Ishikawa (cell line): ENCODE measurements around the gene UBXN1.
A peak's percentile ranks its signal among the peaks of the same experiment; 100 is the strongest.

Source experiments
- CEBPB ChIP-seq: IDR thresholded peaks from 2 replicates; pipeline ENCODE4 v1.6.1; 2012
- CREB1 ChIP-seq: IDR thresholded peaks from 2 replicates; pipeline ENCODE4 v1.6.1; 2012; ENCODE audit warnings: low read depth
- EGR1 ChIP-seq: IDR thresholded peaks from 2 replicates; pipeline ENCODE4 v1.6.1; 2012
- EP300 ChIP-seq: IDR thresholded peaks from 2 replicates; pipeline ENCODE4 v1.6.1; 2012; ENCODE audit warnings: borderline replicate concordance
- FOXM1 ChIP-seq: IDR thresholded peaks from 2 replicates; pipeline ENCODE4 v1.6.1; 2012; ENCODE audit warnings: low read depth, borderline replicate concordance
- MAX ChIP-seq: IDR thresholded peaks from 2 replicates; pipeline ENCODE4 v1.6.1; 2012
- NFIC ChIP-seq: IDR thresholded peaks from 2 replicates; pipeline ENCODE4 v1.6.1; 2012
- RAD21 ChIP-seq: IDR thresholded peaks from 2 replicates; pipeline ENCODE4 v1.6.1; 2012; ENCODE audit warnings: low read depth
- REST ChIP-seq: IDR thresholded peaks from 2 replicates; pipeline ENCODE4 v1.6.1; 2012; ENCODE audit warnings: low read depth, mild to moderate bottlenecking
- TAF1 ChIP-seq: IDR thresholded peaks from 2 replicates; pipeline ENCODE4 v1.6.1; 2012; ENCODE audit warnings: low read depth, mild to moderate bottlenecking
- TCF12 ChIP-seq: IDR thresholded peaks from 2 replicates; pipeline ENCODE4 v1.6.1; 2012; ENCODE audit warnings: low read depth
- TEAD4 ChIP-seq: IDR thresholded peaks from 2 replicates; pipeline ENCODE4 v1.6.1; 2012
- YY1 ChIP-seq: IDR thresholded peaks from 2 replicates; pipeline ENCODE4 v1.6.1; 2012; ENCODE audit warnings: low read depth
- ZBTB7A ChIP-seq: IDR thresholded peaks from 2 replicates; pipeline ENCODE4 v1.6.1; 2012; ENCODE audit warnings: low read depth
- TF ChIP-seq, protein P1 (sequence below): IDR thresholded peaks from 2 replicates; pipeline ENCODE4 v1.6.1; 2012

UBXN1 gene

GRCh38 chr11:62665599-62666258, 13.1 kb downstream of the UBXN1 start:
- TF ChIP-seq MAX (peak; percentile 47), TEAD4 (no peak), NFIC (0 out of 2 replicates have a peak, but pooled peaks have one; percentile 1), EP300 (0 out of 2 replicates have a peak, but pooled peaks have one; percentile 32), RAD21 (no peak)

- TF ChIP-seq, protein P1, sequence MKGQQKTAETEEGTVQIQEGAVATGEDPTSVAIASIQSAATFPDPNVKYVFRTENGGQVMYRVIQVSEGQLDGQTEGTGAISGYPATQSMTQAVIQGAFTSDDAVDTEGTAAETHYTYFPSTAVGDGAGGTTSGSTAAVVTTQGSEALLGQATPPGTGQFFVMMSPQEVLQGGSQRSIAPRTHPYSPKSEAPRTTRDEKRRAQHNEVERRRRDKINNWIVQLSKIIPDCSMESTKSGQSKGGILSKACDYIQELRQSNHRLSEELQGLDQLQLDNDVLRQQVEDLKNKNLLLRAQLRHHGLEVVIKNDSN, result no peak
- TF ChIP-seq CREB1 (peak; percentile 51), ZBTB7A (peak; percentile 96), NFIC (0 out of 2 replicates have a peak, but pooled peaks have one; percentile 6), TCF12 (peak; percentile 41; the same call in 1 of the 2 replicates), EGR1 (no peak), MAX (peak; percentile 35; the same call in 1 of the 2 replicates), TAF1 (peak; percentile 93)
Observed at GRCh38 chr11:62665075-62665598, 13.7 kb downstream of the UBXN1 start, which contains the start of the genes C11orf98 and CSKMT. Gene C11orf98 (minus strand): TSS chr11:62665210. CDS start chr11:62665169, 41 bp downstream. Gene CSKMT (plus strand): TSS chr11:62665312. CDS start chr11:62665880, 568 bp downstream.

- no peak for TF ChIP-seq YY1
- no peak for TF ChIP-seq EGR1
- TF ChIP-seq MAX, result peak; percentile 10; the same call in 1 of the 2 replicates
- no peak for TF ChIP-seq FOXM1
Observed at GRCh38 chr11:62664405-62665074, 14.3 kb downstream of the UBXN1 start.

DNA sequence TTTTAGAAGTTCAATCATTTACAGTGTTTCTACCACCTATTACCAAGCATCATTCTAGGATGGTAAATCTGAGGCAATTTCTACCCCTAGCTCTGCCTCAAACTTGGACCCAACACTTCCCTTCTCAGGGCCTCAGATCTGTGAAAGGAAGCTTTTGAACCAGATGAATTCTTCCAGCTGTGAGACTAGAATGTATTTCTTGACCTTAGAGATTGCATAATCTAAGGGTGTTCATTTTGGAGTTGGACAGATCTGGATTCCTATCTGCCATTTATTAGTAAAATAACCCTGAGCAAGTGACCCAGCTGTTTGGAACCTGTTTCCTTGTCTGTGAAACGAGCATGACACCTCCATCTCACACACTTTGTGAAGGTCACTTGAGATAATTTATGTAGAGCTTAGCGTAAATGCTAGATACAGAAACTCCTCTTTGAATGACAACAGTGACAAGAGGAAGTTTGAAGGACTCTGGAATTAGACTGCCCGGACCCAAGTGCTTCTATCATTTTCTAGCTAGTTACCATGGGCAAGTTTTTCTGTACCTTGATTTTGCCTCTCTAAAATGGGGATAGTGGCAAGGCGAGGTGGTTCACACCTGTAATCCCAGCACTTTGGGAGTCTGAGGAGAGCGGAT, 22.0 kb downstream of the UBXN1 start:
- no peak for TF ChIP-seq CREB1

DNA sequence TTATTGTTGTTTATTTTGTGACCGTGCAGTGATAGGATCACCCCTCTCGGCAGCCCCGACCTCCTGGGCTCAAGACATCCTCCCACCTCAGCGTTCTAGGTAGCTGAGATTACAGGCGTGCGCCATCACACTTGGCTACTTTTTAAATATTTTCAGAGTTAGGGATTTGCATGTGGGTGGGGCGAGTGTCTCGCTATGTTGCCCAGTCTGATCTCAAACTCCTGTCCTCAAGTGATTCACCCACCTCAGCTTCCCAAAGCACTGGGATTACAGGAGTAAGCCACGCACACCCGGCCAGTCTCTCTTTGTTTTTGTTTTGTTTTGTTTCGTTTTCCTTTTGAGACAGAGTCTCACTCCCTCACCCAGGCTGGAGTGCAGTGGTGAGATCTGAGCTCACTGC, 24.6 kb downstream of the UBXN1 start:
- TF ChIP-seq TEAD4 (no peak), FOXM1 (no peak), CREB1 (no peak), EP300 (no peak), CEBPB (no peak)

DNA sequence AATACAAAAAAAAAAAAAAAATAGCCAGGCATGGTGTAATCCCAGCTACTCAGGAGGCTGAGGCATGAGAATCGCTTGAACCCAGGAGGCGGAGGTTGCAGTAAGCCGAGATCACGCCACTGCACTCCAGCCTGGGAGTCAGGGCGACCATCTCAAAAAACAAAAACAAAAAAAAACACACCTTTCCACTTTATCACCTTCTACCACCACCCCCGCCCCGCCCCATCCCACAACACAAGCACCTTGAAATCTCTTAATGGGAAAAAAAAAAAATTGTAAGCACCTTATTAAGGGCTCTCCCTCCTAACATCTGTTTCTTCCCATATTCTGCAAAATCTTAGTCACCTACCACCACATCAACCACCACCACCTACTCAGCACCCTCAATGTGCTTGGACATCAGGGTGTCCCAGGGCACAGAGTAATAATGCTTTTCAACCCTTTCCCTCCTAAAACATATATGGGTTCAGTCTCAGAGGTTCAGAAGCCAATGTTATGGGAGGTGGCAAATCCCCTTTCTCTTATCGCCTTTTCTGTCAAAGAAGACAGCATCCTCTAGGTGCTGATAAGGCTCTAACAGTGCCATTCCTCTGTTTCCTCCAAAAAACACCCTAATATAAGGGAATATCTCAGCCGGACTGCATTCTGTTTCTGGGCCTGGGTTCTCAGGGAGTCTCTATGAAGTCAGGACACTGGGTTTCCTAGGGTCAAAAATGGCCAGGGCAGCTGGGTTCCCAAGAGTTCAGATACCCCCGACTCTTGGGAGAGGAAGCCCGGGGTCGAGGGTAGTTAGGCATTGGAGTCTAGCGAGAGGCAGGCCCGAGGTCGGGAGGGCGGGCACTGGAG, 26.5 kb downstream of the UBXN1 start:
- TF ChIP-seq CEBPB (no peak), TCF12 (no peak), YY1 (no peak), TEAD4 (no peak), CREB1 (no peak), RAD21 (no peak), NFIC (no peak), EGR1 (no peak), MAX (no peak)
- TF ChIP-seq, protein P1, result no peak

DNA sequence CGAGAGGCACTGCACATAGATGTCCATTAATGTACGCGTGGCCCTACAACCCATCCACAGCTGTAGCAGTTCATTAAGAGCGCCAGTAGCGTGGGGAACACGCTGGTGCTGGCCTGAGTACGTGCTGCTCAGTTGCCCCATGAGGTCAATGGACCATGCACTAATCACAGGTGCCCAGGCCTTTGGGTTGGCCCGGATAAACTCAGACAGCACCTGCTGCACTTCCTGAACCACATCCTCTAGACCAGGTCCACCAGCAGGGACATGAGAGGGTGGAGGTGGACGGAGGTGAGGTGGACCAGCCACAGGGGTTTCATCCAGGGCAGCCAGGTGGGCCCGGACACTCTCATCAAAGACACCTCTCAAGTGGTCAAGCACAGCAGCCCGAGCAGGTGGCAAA, 29.4 kb downstream of the UBXN1 start:
- no peak for TF ChIP-seq MAX
- TF ChIP-seq TAF1, result no peak
- no peak for TF ChIP-seq TCF12
- TF ChIP-seq, protein P1, result no peak
- TF ChIP-seq RAD21, result no peak
- no peak for TF ChIP-seq YY1

- TF ChIP-seq, protein P1, result no peak
- no peak for TF ChIP-seq MAX
- TF ChIP-seq EGR1, result no peak
- no peak for TF ChIP-seq ZBTB7A
- no peak for TF ChIP-seq CREB1
- no peak for TF ChIP-seq YY1
- TF ChIP-seq EP300, result no peak
- TF ChIP-seq FOXM1, result no peak
- no peak for TF ChIP-seq TEAD4
- no peak for TF ChIP-seq TAF1
- TF ChIP-seq TCF12, result no peak
- TF ChIP-seq NFIC, result no peak
- TF ChIP-seq RAD21, result no peak
- TF ChIP-seq CEBPB, result no peak
- TF ChIP-seq REST, result no peak
Observed at GRCh38 chr11:62648967-62649364, 29.9 kb downstream of the UBXN1 start.
